NB4 (cell line): ENCODE data around the gene CDH4.

Experiments used
- CTCF ChIP-seq: IDR thresholded peaks from one replicate; pipeline ENCODE4 v1.5.1; 2012; ENCODE audit warnings: low read depth, low read length
- MAX ChIP-seq: IDR thresholded peaks from 2 replicates; pipeline ENCODE4 v1.6.1; 2011; ENCODE audit warnings: low read depth, low read length
- MYC ChIP-seq: IDR thresholded peaks from 2 replicates; pipeline ENCODE4 v1.6.1; 2011; ENCODE audit warnings: low read depth, low read length
- POLR2A ChIP-seq: IDR thresholded peaks from 2 replicates; pipeline ENCODE4 v1.6.1; 2011; ENCODE audit warnings: mild to moderate bottlenecking; ENCODE audit not compliant: insufficient read length; ENCODE audit errors: extremely low read depth

DNA sequence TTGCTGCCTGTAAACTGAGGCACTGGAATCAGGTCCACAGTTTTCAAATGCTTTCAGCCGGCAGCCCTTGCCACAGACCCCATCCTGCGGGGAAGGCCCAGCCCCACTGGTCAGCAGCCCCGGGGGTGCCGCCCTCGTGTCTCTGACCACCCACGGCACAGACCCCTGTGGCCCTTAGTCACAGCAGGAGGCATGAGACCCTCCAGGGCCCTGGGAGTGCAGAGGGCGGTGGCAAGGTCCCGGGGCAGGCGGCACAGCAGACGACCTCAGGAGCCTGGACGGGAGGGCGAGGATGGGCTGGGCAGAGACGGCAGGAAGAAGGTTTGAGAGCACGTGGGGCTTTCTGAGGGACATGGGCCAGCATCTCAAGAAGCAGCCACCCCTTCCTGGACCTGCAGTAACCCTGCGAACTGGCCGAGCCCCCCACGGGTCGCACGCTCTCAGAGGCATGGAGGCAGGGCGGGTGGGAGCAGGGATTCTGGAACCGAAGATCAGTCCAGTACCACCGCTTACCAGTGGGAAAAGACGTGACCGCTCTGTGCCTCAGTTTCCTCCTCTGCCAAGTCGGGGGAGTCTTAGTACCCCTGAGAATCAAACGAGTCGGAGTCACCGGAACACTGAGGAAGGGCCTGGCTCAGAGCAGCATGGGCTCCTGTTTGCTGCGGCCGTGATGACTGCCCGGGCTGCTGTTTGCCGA lies 672.9 kb downstream of the CDH4 start:
- TF ChIP-seq CTCF = no peak
- TF ChIP-seq POLR2A = no peak
- TF ChIP-seq MYC = no peak
- TF ChIP-seq MAX = no peak
